Occipital lobe (tissue), 2 donors: ENCODE results near the gene PRELID3B. TPM values are rescaled to one million over a fixed set of nuclear protein-coding genes. Genes with fewer than 3 reads are reported as not detected.

ENCODE experiments used
- DNase-seq: peaks from one replicate; lab custom pipeline; 2025; lab: John Stamatoyannopoulos, UW
- total RNA-seq: library from RNA; depleted of rRNA; stranded (reverse); fragments of >200 nt; gene quantifications from one replicate; pipeline ENCODE4 v1.2.3, GENCODE V29; 2014

The PRELID3B gene
- total RNA-seq = 61.3 TPM

GRCh38 chr20:59042151-59042795 is at the start of gene PRELID3B:
TSS of gene PRELID3B (minus strand) at chr20:59042786. CDS start at chr20:59042730, 56 bp downstream.
- no peak for DNase-seq

- peak; percentile 17 for DNase-seq
These were observed 45.3 kb upstream of the PRELID3B start for GRCh38 chr20:59087829-59088433.

- DNase-seq = no peak
These were observed 44.3 kb upstream of the PRELID3B start for GRCh38 chr20:59086923-59087322.

- no peak for DNase-seq
These were observed 41.7 kb upstream of the PRELID3B start for GRCh38 chr20:59084041-59084850.

GRCh38 chr20:59082981-59083380 is 40.4 kb upstream of the PRELID3B start:
- DNase-seq = no peak

GRCh38 chr20:59082077-59082740 is 39.6 kb upstream of the PRELID3B start:
- no peak for DNase-seq

- DNase-seq = no peak
These were observed 38.5 kb upstream of the PRELID3B start for GRCh38 chr20:59081036-59081435.

GRCh38 chr20:59078231-59078630 is 35.6 kb upstream of the PRELID3B start:
- no peak for DNase-seq

GRCh38 chr20:59077705-59078104 is 35.1 kb upstream of the PRELID3B start:
- no peak for DNase-seq

- no peak for DNase-seq
These were observed 33.4 kb upstream of the PRELID3B start for GRCh38 chr20:59075934-59076508.

- DNase-seq = no peak
These were observed 31.9 kb upstream of the PRELID3B start for GRCh38 chr20:59074456-59074855.

- DNase-seq = no peak
These were observed 31.0 kb upstream of the PRELID3B start for GRCh38 chr20:59073582-59073981.

- DNase-seq = no peak
These were observed 28.6 kb upstream of the PRELID3B start for GRCh38 chr20:59071216-59071615.

GRCh38 chr20:59069026-59069425 is 26.4 kb upstream of the PRELID3B start:
- no peak for DNase-seq

- no peak for DNase-seq
These were observed 25.9 kb upstream of the PRELID3B start for GRCh38 chr20:59068534-59068933.

- no peak for DNase-seq
These were observed 21.7 kb upstream of the PRELID3B start for GRCh38 chr20:59064214-59064722.

- peak; percentile 43 for DNase-seq
These were observed 21.0 kb upstream of the PRELID3B start for GRCh38 chr20:59063358-59064213.

GRCh38 chr20:59062081-59062480 is 19.5 kb upstream of the PRELID3B start:
- no peak for DNase-seq

GRCh38 chr20:59055302-59055701 is 12.7 kb upstream of the PRELID3B start:
- DNase-seq = no peak

GRCh38 chr20:59051666-59052185 is 9.1 kb upstream of the PRELID3B start:
- DNase-seq = no peak
